Measurements from ENCODE around the gene PIP4K2A. TPM values are rescaled to one million over a fixed set of nuclear protein-coding genes. Genes with fewer than 3 reads are reported as not detected.
"Not testable (repeated sequence)": the region's sequence is repeated elsewhere in the genome, so short reads cannot be mapped to it uniquely, and the experiment has no call there.

Gene PIP4K2A
- total RNA-seq, 1 experiment from 2014 or later, result 31.3 TPM

DNA sequence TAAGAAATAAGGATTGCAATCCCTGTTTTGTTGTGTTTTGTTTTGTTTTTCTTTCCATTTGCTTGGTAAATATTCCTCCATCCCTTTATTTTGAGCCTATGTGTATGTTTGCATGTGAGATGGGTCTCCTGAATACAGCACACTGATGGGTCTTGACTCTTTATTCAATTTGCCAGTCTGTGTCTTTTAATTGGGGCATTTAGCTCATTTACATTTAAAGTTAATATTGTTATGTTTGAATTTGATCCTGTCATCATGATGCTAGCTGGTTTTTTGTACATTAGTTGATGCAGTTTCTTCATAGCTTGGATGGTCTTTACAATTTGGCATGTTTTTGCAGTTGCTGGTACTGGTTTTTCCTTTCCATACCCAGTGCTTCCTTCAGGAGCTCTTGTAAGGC is 190.0 kb downstream of the PIP4K2A start:
- not testable (repeated sequence) for DNase-seq (ENCODE audit: low read depth)

DNA sequence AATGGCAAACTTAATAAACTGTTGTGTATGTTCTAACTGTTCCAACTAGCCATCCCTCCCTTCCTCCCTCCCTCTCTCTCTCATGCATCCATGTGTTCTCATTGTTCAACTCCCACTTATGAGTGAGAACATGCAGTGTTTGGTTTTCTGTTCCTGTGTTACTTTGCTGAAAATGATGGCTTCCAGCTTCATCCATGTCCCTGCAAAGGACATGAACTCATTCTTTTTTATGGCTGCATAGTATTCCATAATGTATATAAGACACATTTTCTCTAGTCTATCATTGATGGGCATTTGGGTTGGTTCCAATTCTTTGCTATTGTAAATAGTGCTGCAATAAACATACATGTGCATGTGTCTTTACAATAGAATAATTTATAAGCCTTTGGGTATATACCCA is 193.7 kb downstream of the PIP4K2A start:
- DNase-seq (ENCODE audit: low read depth), result not testable (repeated sequence)

DNA sequence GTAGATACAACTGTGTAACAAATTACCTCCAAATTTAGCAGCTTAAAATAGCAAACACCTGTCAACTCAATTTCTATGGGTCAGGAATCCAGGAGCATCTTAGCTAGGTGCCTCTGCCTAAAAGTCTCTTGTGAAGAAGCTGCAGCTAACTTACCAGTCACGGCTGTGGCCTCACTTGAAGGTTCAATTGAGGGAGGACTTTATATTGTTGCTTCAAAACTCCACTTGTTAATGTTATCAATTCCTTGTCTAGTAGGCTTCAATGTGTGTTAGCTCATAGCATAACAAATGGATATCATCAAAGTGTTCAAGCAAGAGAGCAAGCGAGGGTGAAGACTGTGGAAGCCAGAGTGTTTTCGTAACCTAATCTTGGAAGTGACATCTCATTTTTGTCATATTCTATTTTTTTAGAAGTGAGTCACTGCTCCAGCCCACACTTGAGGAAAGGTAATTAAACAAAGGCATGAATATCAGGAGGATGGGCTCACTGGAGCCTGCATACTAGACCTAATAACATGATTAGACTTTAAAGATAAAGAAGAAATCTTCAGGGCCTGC is 196.1 kb downstream of the PIP4K2A start:
- DNase-seq (ENCODE audit: low read depth), result no peak

DNA sequence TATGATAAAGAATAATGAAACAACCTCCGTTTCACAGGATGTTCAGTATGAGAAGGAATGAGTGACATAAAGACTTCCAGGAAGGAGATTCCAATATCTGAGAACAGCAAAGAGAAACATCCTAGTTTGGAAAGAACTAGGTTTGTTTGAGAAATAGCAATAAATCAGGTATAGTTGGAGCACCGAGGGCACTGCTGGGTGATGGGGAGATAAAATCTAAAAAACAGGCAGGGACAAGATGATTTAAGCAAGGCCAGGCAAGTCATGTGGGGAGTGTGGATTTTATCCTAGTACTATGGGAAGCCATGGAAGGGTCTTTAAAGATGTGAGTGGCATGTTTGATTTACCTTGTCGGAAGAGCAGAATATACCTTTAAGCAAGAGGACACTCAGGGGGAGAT is 199.4 kb downstream of the PIP4K2A start:
- no peak for DNase-seq (ENCODE audit: low read depth)

DNA sequence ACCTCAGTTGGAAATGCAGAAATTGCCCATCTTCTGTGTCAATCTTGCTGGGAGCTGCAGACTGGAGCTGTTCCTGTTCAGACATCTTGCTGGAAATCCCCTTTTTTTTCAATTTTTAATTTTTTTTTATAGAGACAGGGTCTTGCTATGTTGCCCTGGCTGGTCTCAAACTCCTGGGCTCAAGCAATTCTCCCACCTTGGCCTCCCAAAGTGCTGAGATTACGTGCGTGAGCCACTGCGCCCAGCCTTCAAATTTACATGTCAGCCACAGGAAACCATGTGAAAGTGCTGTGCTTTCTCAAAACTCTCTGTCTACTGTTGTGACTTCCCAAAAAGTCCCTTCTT is 200.0 kb downstream of the PIP4K2A start:
- not testable (repeated sequence) for DNase-seq (ENCODE audit: low read depth)

DNA sequence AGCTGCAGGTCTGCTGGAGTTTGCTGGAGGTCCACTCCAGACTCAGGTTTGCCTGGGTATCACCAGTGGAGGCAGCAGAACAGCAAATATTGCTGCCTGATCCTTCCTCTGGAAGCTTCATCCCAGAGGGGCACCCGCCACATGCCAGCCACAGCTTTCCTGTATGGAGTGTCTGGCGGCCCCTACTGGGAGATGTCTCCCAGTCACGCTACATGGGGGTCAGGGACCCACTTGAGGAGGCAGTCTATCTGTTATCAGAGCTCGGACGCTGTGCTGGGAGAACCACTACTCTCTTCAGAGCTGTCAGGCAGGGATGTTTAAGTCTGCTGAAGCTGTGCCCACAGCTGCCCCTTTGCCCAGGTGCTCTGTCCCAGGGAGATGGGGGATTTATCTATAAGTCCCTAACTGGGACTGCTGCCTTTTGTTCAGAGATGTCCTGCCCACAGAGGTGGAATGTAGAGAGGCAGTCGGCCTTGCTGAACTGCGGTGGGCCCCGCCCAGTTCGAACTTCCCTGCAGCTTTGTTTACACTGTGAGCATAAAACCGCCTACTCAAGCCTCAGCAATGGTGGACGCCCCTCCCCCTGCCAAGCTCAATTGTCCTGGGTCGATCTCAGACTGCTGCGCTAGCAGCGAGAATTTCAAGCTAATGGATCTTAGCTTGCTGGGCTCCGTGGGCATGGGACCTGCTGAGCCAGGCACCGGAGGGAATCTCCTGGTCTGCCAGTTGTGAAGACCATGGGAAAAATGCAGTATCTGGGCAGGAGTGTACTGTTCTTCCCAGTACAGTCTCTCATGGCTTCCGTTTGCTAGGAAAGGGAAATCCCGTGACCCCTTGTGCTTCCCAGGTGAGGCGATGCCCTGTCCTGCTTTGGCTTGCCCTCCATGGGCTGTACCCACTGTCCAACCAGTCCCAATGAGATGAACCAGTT is 200.6 kb downstream of the PIP4K2A start:
- DNase-seq (ENCODE audit: low read depth), result not testable (repeated sequence)

DNA sequence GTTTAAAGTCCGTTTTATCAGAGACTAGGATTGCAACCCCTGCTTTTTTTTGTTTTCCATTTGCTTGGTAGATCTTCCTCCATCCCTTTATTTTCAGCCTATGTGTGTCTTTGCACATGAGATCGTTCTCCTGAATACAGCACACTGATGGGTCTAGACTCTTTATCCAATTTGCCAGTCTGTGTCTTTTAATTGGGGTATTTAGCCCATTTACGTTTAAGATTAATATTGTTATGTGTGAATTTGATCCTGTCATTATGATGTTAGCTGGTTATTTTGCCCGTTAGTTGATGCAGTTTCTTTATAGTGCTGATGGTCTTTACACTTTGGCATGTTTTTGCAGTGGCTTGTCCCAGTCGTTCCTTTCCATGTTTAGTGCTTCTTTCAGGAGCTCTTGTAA is 202.4 kb downstream of the PIP4K2A start:
- DNase-seq (ENCODE audit: low read depth), result not testable (repeated sequence)

DNA sequence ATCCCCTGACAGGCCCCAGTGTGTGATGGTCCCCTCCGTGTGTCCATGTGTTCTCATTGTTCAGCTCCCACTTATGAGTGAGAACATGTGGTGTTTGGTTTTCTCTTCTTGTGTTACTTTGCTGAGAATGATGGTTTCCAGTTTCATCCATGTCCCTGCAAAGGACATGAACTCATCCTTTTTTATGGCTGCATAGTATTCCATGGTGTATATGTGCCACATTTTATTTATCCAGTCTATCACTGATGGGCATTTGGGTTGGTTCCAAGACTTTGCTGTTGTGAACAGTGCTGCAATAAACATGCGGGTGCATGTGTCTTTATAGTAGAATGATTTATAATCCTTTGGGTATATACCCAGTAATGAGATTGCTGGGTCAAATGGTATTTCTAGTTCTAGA is 206.2 kb downstream of the PIP4K2A start:
- DNase-seq (ENCODE audit: low read depth), result not testable (repeated sequence)

DNA sequence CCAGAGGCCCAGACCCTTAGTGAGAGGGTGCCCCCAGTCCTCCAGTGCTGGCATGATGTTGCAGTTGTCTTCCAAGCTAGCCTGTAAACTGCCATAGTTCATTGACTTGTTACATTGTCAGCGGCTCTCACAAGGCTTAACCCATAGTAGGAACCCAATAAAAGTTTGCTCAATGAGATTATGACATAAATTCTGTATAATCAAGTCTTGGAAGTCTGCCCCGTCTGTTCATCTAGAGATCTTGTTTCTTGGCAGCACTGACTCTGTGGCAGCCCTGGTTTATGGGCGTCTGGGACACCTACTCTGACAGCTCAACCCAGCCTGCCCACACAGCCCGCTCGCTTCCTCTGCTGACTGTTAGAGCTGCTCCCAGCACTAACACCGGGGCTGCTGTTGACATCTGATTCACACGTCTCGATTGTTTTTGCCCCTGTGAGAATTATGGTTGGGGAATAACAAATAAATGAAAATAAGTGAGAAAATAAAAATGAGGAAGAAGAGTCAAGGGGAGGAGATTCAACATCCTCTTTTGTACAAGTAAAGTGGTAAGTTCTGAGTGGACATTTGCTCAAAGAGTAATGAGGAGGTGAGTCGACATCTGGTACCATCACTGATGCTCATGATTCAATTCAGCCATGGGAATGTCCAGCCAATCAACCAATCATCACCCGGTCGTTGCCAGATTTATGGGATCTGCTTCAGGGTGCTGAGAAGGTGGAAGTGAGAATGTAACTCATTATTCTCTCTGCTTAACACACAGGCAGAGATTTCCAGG is 208.3 kb downstream of the PIP4K2A start:
- DNase-seq (ENCODE audit: low read depth), result no peak

DNA sequence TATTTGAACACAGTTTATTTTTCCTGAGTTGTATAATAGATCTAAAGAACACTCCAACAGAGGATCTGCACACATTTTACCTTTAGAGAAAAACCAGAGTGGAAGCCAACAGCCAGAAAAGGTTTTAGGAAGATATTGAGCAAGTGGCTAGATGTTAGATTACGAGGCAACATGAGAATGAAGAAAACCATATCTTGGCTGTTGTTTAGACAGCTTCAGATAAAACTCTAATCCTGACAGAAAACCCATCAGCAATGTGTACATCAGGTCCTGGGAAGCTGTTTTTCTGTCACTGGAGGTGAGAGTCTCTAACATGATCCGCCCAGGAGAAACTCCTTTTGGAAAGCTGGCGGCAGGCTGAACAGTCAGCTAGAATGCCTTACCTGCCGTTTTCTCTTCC is 209.6 kb downstream of the PIP4K2A start:
- DNase-seq (ENCODE audit: low read depth), result no peak

DNA sequence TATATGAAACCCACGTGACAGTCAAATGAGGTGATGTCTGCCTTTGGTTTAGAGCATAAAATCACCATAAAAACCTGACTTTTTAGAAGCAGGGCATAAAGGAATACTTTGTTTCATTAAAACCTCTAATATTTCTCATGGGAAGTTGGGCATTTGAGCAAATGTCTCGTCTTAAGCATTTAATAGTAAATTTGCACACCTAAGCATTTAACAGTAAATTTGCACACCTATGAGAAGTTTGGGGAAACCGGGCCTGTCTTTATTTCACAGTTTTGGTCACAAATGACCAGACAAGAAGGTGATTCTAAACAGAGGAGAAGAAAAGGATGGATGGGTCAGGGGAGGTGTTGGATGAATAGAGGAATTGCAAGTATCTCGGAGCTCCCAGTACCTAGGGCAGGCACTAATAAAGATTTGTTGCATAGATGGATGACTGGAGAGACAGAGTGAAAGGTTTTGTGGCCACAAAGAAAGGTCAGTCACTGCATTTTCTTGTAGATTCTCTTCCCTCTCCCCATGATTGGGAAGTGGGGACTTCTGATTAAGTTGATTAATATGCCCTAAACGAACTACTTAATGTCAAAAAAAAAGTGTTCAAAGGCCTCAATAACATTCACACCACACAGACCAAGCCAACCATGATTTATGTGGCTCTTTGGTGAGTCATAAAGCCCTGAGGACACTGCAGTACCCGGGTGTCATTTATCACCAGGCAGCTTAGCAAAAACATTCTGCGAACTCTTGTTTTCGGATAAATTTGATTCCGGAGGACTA is 210.9 kb downstream of the PIP4K2A start:
- no peak for DNase-seq (ENCODE audit: low read depth)

DNA sequence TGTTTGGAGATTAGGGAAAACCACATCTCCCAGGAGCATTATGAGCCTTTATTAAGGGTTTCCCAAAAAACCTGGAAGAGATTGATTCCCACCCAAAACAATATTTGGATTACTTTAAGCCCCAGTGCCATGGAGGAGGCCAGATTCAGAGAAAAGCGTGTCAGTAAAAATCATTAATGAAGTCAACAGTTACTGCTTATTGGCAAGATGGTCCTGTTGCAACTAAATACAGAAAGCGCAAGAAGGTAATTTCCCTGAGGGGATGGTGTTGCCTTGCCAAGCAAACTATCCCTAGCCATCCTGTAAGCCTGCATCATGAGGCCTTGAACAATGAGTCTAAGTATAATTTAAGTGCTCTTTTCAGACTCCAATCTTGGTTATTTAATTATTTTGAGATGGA is 212.5 kb downstream of the PIP4K2A start:
- DNase-seq (ENCODE audit: low read depth), result no peak

DNA sequence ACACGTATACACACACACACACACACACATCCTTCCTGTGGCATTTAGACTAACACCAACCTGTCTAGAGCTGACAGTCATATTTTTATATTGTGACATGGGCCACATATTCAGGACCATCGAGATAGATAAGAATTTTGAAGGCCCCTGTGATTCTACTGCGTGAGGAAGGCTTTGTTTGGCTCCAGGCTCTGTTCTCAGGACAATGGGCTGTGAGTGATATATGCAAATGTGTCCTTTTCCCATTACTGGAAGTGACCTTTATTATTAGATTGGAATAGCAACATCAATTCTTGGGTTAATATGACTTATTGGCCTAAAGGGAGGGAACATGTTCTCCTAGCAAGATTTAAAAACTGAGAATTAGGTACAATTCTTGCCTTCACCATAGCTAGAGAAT is 213.0 kb downstream of the PIP4K2A start:
- DNase-seq (ENCODE audit: low read depth), result no peak

DNA sequence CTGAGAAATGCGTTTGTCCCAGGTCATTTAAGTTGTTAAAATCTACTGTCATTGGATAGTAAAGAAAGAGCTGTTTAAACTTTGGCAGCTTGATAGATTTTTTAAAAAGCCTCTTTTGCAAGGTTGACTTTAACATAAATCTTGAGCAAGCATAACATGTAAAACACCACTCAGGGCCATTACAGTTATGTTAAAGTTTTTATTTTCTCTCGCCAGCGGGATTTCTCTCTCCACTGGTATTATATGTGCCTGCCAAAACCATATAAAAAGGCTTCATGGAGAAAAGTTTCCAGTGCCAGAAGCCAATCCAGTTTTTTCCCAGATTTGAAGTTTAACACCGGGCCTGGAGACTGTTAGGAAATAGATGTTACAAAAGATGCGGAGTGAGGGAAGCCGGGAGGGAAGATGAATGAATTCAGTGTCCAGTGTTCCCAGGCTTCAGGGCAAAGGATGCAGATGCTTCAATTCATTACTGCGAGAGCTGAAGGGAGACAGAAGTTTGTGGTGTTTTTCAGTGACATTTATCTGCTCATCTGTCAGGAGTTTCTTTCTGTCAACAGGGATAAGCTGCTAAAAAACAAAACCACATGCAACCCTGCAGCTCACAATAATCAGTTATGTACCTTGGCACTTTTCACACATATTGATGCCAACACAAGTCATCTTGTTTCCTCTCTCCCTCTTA is 213.6 kb downstream of the PIP4K2A start:
- DNase-seq (ENCODE audit: low read depth), result no peak

DNA sequence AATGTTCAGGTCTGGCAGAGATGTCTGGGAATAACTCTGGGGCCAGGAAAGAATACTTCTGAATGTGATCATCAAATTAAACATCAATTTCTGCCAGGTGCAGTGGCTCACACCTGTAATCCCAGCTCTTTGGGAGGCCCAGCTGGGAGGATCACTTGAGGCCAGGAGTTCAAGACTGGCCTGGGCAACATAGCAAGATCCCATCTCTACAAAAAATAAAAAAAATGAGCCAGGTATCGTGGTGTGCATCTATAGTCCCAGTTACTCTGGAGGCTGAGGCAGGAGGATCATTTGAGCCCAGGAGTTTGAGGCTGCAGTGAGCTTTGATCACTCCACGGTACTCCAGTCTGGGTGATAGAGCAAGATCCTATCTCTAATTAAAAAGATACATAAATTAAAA is 214.4 kb downstream of the PIP4K2A start:
- not testable (repeated sequence) for DNase-seq (ENCODE audit: low read depth)

DNA sequence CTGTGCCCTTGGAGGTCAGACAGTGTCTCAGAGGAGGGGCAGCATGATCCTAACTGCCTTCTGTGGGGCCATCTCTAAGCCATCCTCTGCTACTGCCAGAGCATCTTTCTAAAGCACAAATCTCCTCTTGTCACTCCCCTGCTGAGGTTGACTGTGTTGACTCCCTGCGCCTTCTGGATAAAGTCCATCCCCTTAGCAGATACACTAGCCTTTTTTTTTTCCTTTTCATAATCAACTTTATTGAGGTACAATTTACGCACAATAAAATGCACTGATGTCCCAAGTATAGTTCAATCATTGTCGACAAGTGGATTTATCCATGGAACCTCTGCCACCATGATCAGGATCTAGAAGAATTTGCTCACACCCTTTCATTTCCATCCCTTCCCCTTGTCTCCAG is 219.0 kb downstream of the PIP4K2A start:
- no peak for DNase-seq (ENCODE audit: low read depth)

DNA sequence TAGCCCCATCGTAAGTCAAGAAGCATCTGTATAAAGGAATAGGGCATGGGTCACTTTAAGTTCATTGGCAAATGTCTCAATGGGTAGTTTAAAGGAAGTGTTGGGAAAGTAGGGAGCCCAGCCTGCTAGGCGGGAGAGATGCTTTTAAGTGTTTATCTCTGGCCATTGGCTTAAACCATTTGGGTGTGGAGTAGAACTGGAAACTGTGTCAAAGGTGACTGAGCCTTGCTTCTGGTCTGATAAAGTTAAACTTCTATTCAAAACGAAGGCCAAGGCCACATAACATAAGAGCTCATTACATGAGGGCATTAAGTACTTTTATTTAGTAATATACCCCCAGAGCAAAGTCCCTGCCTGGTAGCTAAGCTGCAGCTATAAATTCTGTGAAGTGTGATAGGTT is 220.4 kb downstream of the PIP4K2A start:
- no peak for DNase-seq (ENCODE audit: low read depth)

DNA sequence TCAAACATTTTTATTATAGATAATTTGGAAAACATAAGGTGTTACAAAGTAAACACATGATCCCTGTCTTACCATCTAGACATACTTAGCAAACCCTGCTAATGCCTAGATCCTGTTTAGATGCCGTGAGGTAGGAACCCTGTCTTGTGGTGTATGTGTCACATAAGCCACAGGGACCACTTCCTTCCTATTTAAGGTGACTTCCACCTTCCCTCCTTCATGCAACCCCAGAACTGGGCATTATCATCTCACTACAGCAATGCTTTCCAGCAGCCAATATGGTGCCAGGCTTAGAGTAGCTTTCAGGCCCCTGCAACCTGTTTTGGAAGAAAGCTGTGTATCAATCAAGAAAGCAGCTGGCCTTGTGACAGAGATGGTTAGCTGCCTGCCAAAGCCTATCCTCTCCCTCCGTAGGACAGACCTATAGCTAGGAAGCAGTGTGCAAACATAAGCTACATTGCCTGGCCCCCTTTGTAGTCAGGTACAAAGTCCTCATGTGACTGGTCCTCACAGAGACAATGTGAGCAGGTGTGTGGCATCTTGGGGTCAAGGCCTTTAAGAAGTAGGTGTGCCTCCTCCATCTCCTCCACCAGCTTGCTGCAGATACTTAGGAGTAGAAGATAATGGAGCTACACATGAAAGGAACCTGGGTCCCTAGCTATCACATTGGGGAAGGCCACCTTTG is 222.3 kb downstream of the PIP4K2A start:
- DNase-seq (ENCODE audit: low read depth), result no peak

DNA sequence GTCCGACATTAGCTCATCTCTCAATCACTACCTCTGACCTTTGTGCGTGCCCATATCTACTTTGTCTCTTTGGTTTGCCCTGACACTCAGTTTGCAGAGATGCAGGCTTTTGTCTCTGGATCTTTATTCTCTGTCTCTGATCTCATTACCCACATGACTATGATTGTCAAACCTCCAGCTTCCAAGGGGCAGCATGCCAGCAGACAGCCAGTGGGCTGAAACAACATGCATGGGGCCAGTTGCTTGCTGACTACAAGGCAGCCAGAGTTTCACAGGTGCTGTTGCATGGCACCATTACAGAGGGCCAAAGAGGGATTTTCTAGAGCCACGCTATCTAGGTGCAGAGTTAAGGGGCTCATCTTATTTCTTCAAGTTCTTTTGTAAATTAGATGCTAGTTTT is 222.9 kb downstream of the PIP4K2A start:
- DNase-seq (ENCODE audit: low read depth), result no peak

DNA sequence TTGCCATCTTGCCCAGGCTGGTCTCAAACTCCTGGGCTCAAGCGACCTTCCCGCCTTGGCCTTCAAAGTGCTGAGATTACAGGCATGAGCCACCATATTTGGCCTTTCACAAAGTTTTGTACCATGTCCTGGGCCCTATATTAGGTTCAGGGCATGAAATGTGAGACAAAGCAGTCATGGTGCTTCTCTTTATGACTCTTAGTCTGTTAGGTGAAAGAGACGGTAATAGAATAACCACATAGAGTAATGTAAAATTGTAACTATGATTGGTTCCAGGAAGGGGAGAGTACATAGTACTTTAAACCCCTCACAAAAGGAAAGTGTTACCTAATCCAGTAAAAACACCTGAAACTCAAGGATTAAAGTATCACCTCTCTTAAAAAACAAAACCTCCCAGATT is 224.4 kb downstream of the PIP4K2A start:
- no peak for DNase-seq (ENCODE audit: low read depth)

DNA sequence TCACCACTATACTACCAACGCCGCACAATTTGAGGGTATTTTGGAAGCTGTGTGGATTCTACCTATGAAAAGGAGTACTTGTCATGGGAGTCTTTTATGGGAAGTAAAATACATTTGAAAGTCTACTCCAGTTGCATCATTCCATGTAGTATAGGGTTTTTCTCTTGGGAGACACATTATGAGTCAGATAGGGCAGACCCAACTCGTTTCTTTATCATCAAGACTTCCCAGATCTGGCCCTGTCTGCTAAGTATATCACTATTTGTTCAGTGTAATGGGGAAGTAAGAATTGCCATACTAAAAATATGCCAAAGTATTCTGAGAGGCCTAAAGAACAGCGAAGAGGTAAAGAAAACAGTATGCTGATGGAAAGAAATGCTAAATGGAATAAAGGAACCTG is 224.9 kb downstream of the PIP4K2A start:
- no peak for DNase-seq (ENCODE audit: low read depth)

Measured in LHCN-M2 (cell line).